ENCODE data around the gene ANKRD13C.

DNA sequence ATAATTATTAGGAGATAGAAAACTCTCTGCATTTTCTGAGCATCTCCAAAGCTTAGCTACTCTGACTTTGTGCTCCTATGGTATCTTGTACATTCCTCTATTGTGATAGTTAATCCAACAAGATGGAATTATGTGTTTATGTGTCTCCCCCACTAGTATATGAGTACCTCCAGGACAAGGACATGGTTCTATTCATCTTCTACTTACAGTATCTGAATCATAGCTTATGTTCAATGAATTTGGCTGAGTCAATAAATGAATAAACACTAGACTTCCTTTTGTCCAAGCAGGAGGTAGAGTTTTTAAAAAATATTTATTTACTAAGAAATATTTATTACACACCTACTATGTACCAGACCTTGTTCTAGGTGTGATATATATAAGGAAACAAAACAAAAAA is 38.1 kb upstream of the ANKRD13C start:
- no peak for TF ChIP-seq CTCF (IDR thresholded peaks at IDR 0.05)
- no peak for TF ChIP-seq POLR2A (IDR thresholded peaks at IDR 0.05)
- no peak for TF ChIP-seq POLR2AphosphoS5 (IDR thresholded peaks at IDR 0.05)
- TF ChIP-seq EP300 (IDR thresholded peaks at IDR 0.05) = no peak
